Adrenal gland (tissue), 5 donors: Measurements from ENCODE around the gene FRS2.

Experiments
- POLR2A ChIP-seq, 2 donors: fragments of 450-650 bp; IDR thresholded peaks; one replicate each; pipeline ENCODE4 v1.6.1; 2017; ENCODE audit warnings: antibody characterized with exemption in 2 of 2, mild to moderate bottlenecking in 2 of 2, moderate library complexity in 1 of 2
- TF ChIP-seq, protein P1 (sequence below), 6 experiments: fragments of 450-650 bp in 4 of 6; fragments of 200-600 bp in 2 of 6; sonication (generic) in 1 of 6; IDR thresholded peaks; 1 replicate in 5 of 6; 2 replicates in 1 of 6; pipeline versions ENCODE4 v1.5.1 to v1.8.0; 2016 to 2021; ENCODE audit warnings: antibody characterized with exemption in 6 of 6, mild to moderate bottlenecking in 2 of 6, moderate library complexity in 1 of 6
- donor health status: DM: no; HTN: no; CAD: no.

DNA sequence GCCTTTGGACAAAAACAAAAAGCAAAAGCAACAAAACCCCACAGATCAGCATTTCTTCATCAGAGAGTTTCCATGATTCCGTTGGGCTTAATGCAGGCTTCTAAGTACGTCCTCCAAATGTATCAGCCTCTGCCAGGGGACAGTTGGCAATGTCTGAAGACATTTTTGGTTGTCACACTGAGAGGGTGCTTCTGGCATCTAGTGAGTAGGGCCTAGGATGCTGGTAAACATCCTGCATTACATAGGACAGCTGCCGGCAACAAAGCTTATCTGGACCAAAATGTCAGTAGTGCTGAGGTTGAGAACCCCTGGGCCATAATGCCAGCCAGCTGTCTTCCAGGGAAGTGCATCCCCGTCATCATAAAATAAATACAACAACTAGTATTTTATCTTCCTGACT is 149.9 kb downstream of the FRS2 start:
- TF ChIP-seq, protein P1, sequence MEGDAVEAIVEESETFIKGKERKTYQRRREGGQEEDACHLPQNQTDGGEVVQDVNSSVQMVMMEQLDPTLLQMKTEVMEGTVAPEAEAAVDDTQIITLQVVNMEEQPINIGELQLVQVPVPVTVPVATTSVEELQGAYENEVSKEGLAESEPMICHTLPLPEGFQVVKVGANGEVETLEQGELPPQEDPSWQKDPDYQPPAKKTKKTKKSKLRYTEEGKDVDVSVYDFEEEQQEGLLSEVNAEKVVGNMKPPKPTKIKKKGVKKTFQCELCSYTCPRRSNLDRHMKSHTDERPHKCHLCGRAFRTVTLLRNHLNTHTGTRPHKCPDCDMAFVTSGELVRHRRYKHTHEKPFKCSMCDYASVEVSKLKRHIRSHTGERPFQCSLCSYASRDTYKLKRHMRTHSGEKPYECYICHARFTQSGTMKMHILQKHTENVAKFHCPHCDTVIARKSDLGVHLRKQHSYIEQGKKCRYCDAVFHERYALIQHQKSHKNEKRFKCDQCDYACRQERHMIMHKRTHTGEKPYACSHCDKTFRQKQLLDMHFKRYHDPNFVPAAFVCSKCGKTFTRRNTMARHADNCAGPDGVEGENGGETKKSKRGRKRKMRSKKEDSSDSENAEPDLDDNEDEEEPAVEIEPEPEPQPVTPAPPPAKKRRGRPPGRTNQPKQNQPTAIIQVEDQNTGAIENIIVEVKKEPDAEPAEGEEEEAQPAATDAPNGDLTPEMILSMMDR (IDR thresholded peaks at IDR 0.05) = no peak
- TF ChIP-seq POLR2A (IDR thresholded peaks at IDR 0.05) = no peak
